GM13976 (cell line): ENCODE results near the gene CLIP4.
"Not testable (repeated sequence)": the region's sequence is repeated elsewhere in the genome, so short reads cannot be mapped to it uniquely, and the experiment has no call there.

ENCODE experiments used
- DNase-seq: peaks from one replicate; pipeline ENCODE4 v3.0.0; 2012; ENCODE audit warnings: low spot score
- in situ Hi-C: fragments of 300-500 bp; cut with MboI; formaldehyde crosslinking; loops from one replicate; pipeline ENCODE4 v1.12.0; 2022; ENCODE audit warnings: low sequenced_read_pairs, mixed read lengths, inconsistent platforms; ENCODE audit not compliant: unreplicated experiment
- TF ChIP-seq, protein P1 (sequence below): IDR thresholded peaks from 2 replicates; pipeline ENCODE4 v1.5.1; 2012; ENCODE audit warnings: borderline replicate concordance, mild to moderate bottlenecking; ENCODE audit not compliant: insufficient read depth; ENCODE audit errors: extremely low read depth, missing control alignments, control extremely low read depth

The CLIP4 gene

DNA sequence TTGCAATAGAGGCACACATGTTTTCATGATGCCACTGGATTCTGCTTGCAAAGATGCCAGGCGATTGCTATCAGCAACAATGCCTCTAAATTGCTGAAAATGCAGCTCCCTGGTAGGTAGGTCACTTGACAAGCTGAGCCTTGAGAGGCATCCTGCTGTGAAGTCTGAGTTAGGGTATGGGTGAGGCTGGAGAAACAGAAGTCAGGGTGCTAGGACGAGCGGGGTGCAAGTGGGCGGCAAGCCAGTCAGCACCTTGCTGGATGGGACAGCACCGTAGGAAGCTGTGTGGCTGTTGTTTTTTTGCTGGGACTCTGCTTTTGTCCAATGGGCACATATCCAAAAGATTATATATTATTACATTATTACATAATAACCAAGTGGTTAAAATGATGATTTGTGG, 10.5 kb upstream of the CLIP4 start:
- TF ChIP-seq, protein P1, sequence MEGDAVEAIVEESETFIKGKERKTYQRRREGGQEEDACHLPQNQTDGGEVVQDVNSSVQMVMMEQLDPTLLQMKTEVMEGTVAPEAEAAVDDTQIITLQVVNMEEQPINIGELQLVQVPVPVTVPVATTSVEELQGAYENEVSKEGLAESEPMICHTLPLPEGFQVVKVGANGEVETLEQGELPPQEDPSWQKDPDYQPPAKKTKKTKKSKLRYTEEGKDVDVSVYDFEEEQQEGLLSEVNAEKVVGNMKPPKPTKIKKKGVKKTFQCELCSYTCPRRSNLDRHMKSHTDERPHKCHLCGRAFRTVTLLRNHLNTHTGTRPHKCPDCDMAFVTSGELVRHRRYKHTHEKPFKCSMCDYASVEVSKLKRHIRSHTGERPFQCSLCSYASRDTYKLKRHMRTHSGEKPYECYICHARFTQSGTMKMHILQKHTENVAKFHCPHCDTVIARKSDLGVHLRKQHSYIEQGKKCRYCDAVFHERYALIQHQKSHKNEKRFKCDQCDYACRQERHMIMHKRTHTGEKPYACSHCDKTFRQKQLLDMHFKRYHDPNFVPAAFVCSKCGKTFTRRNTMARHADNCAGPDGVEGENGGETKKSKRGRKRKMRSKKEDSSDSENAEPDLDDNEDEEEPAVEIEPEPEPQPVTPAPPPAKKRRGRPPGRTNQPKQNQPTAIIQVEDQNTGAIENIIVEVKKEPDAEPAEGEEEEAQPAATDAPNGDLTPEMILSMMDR = no peak
- in situ Hi-C loops = no loop called here
- no peak for DNase-seq

GRCh38 chr2:29105375-29105774, 9.8 kb upstream of the CLIP4 start:
- in situ Hi-C loops = no loop called here
- TF ChIP-seq, protein P1 = no peak
- DNase-seq = no peak

DNA sequence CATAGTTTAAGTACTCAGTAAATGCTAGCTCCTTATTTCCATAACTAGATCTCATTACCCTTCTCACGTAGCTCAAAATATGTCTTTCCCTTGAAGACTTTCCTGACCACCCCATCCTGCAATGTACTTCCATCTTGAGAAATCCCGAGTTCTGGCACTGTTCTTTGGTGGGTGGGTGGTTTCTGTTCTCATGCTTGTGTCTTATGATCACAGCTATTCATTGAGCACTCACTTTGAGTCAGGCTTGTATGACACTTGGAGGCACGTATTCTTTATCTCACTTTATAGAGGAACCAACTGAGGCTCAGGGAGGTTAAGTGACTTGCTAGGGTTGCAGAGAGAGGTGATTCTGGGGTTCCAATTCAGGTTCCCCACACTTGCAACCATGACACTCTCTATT, 9.0 kb upstream of the CLIP4 start:
- in situ Hi-C loops = no loop called here
- TF ChIP-seq, protein P1 = no peak

DNA sequence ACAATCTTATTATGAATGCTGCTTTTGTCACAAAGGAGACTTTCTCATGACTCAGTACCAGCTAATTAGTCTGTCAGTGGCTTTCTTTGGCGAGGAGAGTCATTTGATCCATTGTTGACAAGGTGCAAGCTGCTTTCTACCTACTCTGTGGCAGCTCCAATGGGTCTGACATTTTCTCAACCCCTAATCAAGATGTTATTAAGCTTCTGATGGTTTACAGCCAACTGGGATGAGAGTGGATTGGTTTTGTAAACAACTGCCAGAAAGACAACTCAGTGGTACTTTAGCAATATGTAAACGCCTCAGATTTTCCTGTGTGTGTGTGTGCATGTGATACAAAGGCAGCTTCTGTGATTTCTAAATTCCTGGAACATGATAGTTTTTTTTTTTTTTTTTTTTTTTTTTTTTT, 8.2 kb upstream of the CLIP4 start:
- in situ Hi-C loops = no loop called here
- DNase-seq = no peak

More for the DNA sequence above, 9.0 kb upstream of the CLIP4 start:
- DNase-seq = no peak

GRCh38 chr2:29107547-29107946, 7.7 kb upstream of the CLIP4 start:
- DNase-seq, in situ Hi-C loops: not testable (repeated sequence)

More for the DNA sequence above, 8.2 kb upstream of the CLIP4 start:
- TF ChIP-seq, protein P1 = no peak

- DNase-seq = no peak
- TF ChIP-seq, protein P1 = no peak
- in situ Hi-C loops = no loop called here
Observed at GRCh38 chr2:29108225-29108624, 7.0 kb upstream of the CLIP4 start.

DNA sequence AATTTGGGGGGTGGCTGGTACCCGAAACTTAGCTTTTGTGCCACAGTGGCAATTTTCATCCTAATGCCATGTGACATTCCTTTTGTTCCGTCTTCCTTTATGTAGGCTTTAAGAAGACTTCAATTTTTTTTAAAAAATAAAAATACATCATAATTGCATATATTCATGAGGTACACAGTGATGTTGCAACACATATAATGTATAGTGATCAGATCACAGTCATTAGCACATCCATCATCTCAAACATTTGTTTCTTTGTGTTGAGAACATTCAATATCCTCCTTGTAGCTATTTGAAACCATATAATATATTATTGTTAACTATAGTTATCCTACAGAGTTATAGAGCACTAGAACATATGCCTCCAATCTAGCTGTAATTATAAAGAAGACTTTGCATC, 6.0 kb upstream of the CLIP4 start:
- TF ChIP-seq, protein P1 = no peak
- DNase-seq = no peak
- in situ Hi-C loops = no loop called here
